ENCODE results near the gene NRGN.

NRGN gene

DNA sequence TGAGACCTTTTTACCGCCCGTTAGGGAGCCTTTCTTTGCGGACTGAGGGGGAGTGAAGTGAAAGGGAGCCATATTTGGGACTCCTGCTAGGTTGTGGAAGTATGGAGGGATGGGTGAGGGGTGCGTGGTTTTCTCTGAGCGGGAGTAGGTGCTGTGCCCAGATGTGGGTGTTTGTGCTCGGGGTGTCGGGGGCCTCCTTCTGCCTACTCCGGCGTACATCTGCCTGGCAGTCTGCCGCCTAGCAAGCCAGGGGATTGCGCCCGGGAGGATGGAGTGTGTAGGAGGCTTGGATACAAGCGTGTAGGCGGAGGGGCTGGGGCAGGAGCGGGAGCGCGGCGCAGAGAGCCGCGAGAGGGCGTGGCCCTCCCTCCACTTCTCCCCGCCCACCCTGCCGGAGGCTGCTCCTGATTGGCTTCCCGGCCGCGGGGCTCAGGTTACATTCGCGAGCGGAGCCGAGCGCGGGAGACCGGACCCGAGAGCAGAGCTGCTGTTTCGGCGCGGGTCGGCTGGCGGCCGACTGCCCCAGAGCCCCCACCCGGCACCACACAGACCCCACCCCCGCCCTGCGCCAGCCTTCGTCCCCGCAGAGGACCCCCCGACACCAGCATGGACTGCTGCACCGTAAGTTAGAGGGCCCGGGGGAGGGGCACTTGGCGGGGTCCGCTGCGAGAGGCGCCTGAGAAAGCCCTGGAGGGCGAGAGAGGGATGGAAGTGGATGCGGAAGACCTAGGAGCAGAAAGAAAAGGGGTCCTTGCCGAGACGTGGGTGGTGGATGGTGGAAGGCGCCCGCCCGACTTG is at the start of gene NRGN:
Gene NRGN, plus strand, starts transcription at position 464 of the 798 bp plus-strand sequence. Its CDS starts 143 bp downstream, at position 607.
- peak; percentile 86 for DNase-seq (ENCODE audit: low read depth)

DNA sequence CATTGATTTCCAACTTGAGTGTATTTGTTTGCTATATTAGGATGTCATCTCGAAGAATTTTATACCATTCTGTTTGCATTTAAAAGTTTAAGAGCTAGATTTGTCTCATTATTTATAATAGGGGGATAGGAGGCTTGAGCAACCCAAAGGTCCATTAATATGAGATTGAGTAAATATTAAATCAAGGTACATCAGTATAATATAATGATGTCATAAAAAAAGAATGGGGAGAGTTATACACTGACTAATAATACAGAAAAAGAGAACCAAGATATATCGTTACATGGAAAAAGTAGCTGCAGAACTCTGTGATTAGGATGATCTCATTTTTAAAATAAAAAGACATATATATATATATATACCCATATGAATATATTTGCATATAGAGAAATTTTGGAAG is 46.6 kb upstream of the NRGN start:
- no peak for DNase-seq (ENCODE audit: low read depth)

DNA sequence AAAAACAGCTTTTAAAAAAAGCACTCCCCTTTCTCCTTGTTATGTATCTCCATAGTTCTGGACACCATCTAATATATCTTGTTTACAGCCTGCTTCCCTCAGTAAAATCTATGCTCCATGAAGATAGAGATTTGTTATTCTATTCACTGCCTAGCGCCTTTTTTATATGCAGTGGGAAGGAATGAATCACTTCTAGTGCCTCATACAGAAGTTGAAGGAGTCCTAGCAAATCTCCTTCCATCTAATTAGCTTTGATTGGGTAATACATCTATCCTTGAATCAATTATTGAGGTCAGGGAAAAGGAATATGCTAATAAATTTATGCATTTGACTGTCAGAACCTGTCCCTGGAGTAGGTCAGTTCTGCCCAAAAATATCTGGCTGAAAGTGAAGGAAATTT is 40.2 kb upstream of the NRGN start:
- DNase-seq (ENCODE audit: low read depth): no peak

DNA sequence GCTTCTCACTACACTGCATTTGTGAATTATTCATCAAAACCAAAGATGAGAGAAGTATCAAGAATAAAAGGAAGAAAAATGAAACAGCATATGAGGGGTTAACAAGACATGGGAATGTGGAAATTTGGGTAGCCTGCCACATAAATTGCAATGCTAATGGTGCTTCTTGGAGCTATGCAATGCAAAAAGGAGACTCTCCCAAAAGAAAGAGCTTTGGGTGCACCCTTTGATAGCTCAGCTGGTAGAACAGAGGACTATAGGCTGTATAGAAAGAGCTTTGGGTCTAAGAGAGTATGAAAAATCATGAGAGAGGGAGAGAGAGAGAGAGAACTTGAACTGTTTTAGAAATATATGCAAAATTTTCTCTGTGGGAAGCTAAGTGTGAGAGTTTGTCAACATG is 39.7 kb upstream of the NRGN start:
- DNase-seq (ENCODE audit: low read depth): no peak

DNA sequence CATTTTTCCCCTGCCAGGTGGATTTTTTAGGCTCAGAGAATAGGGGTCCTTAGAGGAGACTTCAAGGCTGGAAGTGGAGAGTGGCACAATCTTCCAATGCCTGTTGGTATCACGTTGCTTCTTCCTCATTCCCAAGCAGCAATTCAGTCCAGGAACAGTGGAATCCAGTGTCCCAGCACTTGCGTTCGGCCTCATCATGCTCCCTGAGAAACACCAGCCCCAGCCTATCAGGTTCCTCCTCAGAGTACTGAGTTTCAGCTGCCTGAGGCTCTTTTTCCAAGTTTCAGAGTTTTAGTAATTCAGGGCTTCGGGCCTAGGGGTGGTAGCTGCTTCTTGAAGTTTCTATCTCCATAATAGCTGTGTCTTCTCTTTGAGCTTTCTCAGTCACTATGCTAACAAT is 31.9 kb upstream of the NRGN start:
- DNase-seq (ENCODE audit: low read depth): no peak

DNA sequence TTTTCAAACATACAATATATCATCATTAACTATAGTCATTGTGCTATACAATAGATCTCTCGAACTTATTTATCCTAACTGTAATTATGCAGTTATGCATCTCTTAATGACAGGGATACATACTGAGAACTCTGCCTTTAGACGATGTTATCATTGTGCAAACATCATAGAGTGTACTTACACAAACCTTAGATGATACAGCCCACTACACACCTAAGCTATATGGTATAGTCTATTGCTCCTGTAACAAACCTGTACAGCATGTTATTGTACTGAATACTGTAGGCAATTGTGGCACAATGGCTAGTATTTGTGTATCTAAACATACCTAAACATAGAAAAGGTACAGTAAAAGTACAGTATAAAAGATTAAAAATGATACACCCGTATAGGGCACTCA is 27.4 kb upstream of the NRGN start:
- DNase-seq (ENCODE audit: low read depth): no peak

DNA sequence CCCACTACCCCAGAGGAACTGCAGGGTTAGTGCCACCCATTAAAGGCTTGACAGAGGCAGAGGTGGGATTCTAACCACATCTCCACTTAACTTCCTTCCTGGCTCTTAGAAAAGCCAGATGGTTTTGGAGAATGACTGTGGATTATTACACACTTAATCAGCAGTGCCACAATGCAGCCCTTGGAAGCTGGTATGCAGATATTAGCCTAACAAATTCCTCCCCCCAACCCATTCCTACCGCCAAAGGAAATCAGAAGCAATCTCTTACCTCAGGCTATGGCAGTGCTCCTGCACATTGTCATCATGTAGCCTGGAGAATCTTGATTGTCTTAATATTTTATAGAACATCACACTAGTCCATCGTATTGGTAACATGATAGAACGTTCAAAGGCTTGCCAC is 23.2 kb upstream of the NRGN start:
- DNase-seq (ENCODE audit: low read depth): no peak

DNA sequence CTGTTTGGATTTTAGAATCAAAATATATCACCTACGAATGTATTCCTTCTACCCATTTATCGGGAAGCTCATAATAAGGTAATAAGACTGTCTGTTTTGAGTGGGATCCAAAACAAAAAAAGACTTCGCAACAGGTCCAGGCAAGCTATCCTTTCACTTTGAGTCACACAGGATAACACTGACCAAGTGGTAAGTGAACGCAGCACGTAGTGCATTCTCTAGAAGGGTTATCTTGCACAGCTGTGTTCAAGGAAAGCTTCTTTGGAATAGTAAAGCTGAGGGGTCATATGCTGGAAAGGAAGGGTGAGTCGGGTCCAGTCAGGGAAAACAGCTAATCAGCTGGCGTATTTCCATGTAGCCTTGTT is 22.3 kb upstream of the NRGN start:
- DNase-seq (ENCODE audit: low read depth): no peak

DNA sequence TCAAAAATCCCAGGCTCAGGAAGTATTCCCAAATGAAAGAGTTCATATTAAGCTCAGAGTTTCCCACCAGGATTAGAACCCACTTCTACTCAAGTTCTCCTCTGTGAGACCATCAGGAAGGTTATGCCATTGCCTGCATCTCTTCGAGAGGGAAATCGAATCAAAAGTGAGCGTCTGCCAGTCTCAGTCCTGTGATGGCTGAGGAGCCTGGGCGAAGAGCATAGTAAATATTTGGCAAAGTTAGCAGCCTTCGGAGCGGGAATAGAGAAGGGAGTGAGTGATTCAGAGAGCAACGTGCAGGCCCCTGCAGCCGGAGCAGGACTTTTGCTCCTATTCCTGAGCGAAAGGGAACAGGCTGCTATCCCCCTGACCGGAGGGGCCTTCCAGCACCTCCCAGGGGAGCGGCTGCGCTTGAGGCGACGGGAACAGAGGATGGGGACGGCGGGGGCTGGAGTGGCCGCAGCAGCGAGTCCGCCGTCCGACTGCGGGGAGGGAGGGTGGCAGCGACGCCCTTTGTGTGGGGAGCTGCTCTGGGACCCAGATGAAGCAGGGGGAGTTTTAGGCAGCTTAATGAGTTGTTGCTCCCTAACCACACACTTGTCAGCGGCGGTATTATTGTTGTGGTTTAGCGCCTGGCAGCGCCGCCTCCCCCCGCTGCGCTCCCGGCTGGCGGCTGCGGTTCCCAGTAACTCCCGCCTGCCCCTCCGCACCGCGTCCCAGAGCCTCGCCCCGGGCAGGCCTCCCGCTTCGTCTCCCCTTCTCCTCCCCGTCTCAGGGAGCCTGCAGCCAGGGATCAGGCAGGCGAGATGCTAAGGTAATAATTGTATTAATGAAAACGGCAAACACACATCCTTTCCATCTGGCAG is 21.7 kb upstream of the NRGN start:
- peak; percentile 28 for DNase-seq (ENCODE audit: low read depth)

DNA sequence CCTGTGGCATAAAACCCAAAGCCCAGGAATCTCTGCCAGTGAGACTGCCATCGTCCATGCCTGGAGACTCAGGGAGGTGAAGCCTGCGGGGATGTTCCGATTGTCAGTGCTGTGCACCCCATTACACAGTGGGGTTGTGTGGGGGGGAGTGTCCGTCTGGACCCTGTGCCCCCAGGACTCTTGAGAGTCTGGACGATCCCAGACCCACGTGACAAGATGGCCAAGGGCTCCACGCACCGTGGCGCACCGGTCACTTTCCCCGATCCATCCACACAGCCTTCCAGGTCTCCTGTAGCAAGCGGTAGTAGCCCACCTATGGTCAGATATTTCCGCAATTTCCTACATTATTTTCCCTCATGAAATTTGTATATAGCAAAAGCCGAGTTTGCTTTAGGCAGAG is 20.9 kb upstream of the NRGN start:
- no peak for DNase-seq (ENCODE audit: low read depth)

DNA sequence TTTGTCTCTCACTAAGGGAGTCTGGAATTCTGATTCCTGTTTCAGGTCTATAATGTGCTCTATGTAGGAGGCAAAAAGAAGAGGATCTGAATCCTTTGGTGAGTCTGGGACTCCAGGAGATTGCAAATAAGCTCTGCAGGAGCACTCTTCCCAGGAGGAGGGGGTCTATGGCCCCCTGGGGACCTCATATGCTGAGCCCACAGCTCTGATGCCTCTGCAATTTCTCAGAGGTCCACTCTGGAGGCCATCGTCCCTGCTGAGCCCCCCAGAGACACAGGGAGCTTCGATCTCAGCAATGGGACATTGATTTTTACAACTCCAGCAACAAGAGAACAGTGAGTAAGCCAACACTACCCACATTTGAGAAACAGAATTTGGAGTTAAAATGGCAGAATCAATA is 20.2 kb upstream of the NRGN start:
- DNase-seq (ENCODE audit: low read depth): no peak

DNA sequence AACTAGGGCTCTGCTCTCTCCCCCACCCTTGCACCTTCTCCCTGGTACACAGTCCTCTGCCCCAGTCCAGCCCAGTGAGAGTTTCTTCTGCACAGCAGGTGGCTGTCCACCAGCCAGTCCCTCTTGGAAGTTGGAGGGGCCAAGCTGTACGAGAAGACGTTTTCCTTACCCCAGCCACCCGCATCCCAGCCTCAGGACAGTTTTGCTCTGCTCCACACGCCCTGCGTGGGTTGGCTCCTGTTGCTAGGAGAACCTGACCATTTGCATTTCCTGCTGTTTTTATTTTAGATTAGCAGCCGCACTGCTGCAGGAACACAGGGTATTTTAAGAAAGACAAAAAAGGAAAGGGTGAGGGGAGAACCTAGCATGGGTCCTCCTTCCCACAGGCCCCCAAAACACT is 17.6 kb upstream of the NRGN start:
- no peak for DNase-seq (ENCODE audit: low read depth)

DNA sequence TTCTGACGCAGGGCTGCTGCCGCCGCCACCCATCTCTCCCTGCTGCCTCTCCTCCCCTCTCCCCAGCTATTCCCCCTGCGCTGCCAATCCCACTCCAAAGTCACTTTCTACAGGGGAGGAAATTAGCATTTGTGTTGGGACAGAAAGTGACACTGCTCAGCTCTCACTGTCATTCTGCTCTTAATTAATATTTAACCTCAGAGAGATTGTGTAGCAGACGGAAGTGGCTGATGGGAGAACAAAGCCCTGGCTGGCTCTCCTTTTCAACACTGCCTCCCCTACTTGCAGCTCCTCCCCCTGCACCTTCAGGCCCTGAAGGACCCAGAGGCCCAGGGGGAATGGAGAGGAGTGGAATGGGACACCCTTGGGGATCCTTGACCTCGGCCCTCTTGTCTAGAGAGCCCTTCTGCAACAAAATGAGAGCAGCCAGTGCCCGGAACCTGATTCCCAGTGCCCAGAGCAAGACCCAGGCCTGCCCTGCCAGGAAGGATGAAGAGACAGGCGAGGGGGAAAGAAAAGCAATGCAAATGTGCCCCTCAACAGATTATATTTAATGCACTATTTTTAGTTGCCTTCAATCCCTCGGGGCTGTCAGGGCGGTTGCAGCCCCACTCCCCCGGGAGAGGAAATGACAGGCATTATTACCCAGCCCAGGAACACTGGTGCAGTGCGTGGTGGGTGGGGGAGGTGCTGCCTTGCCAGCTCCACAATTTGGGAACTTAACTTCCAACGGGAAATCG is 14.6 kb upstream of the NRGN start:
- DNase-seq (ENCODE audit: low read depth): no peak

DNA sequence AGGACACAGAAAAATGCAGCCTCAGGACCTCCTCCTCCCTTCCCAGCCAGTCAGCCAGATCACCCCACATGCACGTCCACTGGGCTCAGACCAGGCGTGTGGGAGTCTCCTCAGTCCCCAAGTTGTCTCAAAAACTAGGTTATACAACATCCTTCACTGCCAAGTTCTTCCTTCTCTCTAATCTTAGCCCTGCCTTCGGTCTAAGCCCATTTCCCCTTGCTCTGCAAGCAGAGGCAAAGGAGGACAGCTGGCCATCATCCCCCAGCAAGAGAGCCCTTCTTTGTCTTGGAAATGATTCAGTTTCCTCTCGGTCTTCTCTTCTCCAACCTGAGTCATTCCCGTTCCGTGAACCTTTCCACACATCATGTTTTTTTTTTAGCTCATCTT is 14.0 kb upstream of the NRGN start:
- DNase-seq (ENCODE audit: low read depth): no peak

DNA sequence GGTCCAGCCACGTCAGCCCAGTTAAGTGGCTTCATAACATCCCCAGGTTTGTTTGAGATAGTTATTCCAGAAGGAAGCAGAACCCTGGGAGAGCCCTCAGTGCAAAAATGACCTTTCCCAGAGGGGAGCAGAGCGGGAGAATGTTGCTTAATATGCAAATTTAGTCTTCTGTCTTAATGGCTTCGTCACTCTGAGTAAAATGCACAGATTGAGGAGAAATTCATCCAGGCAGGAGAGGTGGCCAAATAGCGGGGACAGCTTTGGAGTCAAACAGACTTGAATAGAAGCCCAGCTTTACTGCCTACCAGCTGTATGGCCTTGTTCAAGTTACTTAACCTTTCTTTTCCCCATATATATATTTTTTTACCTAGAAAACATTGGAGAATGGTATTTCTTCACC is 12.3 kb upstream of the NRGN start:
- DNase-seq (ENCODE audit: low read depth): no peak

DNA sequence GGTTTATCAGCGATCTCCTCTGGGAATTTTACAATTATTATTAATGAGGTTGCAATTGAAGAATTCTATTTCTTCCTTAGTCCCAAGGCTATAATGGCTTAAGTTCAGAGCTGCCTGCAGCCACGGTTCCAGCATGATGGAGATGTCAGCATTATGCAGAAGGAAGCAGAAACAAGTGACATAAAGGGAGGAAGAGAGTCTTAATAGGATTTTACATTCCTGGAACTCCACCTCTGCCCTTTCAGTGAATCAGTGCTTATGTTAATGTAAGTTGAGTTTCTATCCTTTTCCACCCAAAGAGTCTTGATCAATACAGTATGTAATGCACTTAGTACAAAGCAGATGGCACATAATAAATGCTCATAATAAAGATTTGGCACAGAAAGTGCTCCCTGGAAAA is 11.6 kb upstream of the NRGN start:
- no peak for DNase-seq (ENCODE audit: low read depth)

DNA sequence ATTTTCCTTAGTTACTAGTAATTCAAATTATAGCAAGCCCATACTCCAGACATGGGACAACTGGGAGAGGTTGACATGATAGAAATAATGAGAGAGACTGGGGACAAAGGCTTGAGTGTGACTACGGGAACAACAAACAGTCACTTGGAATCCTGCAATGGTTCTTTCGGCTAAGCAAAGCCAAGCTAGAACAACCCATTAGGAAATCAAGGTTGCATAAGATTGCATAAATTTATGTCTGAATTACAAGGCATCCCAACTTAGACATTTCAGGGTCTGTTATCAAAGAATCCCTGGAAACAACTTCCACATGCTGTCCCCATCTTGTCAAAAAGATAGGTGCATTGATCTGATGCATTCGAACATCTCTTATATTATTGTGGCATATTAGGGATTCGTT is 10.2 kb upstream of the NRGN start:
- no peak for DNase-seq (ENCODE audit: low read depth)

DNA sequence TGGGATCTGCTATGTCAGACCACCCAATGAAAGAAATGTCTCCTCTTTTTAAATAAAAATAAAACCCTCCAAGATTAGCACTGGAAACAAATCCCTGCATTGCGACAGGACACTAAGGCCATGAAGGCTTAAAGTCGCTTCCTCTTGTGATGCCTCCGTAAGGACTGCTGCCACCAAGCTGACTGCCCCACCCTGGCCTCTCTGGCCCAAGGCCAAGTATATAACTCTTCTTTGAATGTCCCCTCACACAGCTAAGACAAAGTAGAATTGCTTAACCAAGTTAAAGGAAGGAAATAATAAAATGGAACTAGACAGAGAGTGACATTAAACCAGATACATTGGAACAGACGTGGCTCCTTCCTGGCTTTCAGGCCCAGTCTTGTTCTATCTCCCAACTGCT is 7.5 kb upstream of the NRGN start:
- no peak for DNase-seq (ENCODE audit: low read depth)

DNA sequence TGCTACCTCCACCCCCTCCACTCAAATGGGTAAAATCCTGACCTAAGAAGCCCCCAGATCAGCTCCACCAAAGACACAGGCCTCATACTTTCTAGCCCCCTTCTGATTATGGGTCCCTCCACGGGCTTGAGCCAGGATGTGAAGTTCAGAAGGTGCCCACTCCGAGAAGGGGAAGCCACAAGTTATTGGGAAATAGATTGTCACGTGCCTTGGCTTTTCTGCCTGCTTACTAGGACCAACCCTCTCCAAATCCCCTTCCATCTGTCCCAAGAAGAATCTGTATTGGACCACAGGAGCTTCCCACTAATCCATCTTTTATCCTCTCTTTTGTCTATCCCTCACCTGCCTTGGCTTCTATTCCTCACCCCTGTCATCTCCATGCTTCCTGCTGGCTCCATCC is 3.0 kb upstream of the NRGN start:
- no peak for DNase-seq (ENCODE audit: low read depth)

DNA sequence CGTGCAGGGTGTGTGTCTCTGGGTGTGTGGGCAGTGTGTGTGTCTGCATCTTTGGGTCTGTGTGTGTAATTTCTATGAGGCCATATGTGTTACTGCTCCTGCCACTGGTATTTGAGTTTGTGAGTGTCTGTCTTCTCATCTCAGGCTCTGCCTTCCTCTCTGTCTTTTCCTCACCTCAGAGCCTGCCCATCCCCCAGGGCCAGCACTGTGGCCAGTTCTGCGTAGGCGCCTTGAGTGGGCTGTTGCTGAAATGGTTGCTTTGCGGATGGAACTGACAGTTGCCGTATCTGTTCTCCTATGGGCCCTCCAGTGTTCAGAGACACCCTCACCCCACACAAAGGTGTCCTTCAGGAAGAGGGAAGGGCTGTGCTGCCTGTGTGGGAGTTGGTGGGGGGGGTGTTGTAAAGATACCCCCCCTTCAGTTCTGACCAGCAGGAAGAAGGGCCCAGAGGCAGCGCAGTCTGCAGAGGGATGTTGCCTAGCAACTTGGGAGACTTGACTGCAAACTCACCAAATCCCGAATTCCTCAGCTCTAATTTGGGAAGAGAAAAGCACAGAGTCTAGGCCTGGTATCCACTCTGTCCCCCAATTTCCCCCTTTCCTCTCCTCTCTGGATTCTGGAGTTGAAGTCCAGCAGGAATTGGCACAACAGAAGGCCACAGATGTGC is 2.0 kb upstream of the NRGN start:
- no peak for DNase-seq (ENCODE audit: low read depth)

DNA sequence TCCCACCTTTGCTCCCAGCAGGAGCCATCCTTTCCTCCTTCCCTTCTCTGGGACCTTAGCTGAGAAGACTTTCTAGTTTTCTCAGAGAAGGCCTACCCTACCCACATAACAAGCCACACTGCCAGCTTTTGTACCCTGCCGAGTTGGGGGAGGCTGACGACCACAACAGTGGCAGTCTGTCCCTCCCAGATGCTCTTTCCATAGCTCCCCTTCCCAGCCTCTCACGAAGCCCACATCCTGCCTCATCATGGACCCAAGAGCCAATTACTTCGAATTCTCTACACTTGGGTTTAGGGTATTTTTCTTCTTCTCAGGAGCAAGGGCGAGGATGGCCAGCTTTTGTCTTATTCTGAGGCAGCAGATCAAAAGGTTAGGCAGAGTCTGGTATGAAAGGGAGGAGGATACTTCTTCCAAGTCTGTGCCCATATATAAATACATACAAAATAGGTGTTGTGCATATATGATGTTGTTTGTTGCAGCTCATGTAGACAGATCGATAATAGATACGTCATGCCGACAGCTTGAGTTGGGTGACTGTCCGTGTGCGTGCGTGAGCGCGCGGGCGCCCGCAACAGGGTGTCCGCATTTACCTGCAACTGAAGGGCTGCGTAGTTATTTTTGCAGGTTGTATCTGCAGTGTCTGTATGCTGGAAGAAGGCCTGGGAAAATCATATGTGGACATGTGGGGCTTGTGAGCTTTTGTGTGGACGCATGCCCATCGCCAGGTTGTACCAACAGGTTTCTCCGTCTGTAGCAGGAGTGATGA is 846 bp upstream of the NRGN start:
- no peak for DNase-seq (ENCODE audit: low read depth)

Measured in amniotic epithelial cell (primary cell).